Fibroblast of the aortic adventitia (primary cell): ENCODE measurements around the gene IGLON5. TPM values are rescaled to one million over a fixed set of nuclear protein-coding genes. Genes with fewer than 3 reads are reported as not detected.

Experiments
- DNase-seq: peaks from one replicate; pipeline ENCODE4 v3.0.0-alpha.2; 2010; ENCODE audit warnings: low read depth
- H3K4me3 ChIP-seq: 2 replicates; pipeline ENCODE4 v1.5.1; 2011; ENCODE audit warnings: low read depth, mild to moderate bottlenecking, control low read depth, low read length, moderate library complexity
- total RNA-seq: library from RNA; depleted of rRNA; stranded (reverse); fragments of >200 nt; gene quantifications from 2 replicates; pipeline ENCODE4 v1.2.3, GENCODE V29; 2012; ENCODE audit warnings: low replicate concordance
- TF ChIP-seq, protein P1 (sequence below): IDR thresholded peaks from 2 replicates; pipeline ENCODE4 v1.5.1; 2011; ENCODE audit warnings: mild to moderate bottlenecking, low read length, control low read depth, inconsistent platforms; ENCODE audit not compliant: insufficient read depth

The IGLON5 gene
- total RNA-seq, 1 donor, result not detected

DNA sequence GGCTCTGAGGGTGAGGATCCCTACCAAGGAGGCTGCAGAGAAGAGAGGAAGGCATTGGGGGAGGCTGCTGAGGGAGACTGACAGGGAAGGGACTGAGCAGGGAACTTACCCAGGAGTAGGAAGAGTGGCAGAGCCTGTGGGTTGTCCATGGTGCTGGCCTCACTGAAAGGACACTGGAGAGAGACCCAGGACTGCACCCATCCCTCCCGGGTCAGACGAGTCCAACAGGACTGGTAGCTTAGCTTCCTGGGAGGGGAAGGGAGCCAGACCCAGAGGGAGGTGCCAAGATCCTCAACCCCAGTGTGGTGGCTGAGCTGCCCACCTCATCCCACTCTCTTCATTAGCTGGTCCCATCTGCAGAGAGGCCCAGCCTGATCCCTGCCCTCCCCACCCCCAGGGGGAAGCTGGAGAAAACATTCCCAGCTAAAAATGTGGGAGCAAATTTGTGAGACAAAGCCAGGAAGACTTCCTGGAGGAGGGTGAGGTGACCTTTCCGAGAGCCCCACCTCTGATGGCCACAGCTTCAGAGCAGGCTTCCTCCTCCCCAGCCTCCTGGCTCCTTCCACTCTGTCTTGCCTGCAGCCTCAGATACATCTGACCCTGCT is 30.6 kb downstream of the IGLON5 start, which contains the start of gene VSIG10L:
VSIG10L (minus strand) TSS at position 164 of the 605 bp plus-strand sequence; CDS start at position 149, 15 bp downstream.
- no peak for DNase-seq
- no peak within 1 kb of the TSS for H3K4me3 ChIP-seq
- TF ChIP-seq, protein P1, sequence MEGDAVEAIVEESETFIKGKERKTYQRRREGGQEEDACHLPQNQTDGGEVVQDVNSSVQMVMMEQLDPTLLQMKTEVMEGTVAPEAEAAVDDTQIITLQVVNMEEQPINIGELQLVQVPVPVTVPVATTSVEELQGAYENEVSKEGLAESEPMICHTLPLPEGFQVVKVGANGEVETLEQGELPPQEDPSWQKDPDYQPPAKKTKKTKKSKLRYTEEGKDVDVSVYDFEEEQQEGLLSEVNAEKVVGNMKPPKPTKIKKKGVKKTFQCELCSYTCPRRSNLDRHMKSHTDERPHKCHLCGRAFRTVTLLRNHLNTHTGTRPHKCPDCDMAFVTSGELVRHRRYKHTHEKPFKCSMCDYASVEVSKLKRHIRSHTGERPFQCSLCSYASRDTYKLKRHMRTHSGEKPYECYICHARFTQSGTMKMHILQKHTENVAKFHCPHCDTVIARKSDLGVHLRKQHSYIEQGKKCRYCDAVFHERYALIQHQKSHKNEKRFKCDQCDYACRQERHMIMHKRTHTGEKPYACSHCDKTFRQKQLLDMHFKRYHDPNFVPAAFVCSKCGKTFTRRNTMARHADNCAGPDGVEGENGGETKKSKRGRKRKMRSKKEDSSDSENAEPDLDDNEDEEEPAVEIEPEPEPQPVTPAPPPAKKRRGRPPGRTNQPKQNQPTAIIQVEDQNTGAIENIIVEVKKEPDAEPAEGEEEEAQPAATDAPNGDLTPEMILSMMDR, result no peak

DNA sequence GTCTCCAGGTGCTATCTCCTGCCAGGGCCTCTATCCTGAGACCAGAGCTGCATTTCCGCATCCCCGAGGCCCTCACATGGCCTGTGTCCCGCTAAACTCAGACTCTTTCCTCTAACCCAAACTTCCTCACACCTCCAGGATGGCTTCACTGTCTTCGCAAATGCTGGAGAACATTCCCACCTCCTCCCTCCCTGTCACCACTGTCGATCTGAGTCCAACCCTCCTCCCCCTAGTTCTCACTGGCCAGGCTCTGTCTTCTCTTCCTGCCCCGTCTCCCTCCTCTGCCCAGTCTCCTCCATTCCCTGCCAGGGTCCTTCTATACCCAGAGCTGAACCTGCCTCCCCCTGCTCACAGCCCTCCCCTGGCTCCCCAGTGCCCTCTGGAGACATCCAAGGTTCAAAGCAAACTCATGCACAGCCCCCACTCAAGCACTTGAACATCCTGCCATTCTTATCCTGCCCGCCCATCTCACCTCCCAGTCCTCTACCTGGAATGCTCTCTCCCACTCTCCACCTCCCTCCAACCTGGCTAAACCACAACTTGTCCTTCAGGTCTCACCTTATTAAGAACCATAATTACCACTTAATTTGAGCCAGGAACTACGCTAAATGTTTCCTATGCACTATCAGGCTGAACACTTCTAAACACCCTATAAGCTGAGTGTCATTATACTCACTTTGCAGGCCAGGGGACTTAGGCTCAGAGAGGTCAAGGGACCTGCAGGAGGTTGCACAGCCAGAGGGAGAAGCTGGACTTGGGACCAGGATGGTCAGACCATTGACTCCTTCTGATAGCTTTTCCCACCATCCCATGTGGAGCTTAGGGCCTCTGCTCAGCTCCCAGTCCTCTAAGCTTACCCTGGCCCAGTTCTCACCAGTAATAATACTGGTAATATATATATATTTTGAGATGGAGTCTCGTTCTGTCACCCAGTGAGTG is 31.5 kb downstream of the IGLON5 start:
- H3K4me3 ChIP-seq, result no peak overlapping the region
- DNase-seq, result no peak
- TF ChIP-seq, protein P1, result no peak

DNA sequence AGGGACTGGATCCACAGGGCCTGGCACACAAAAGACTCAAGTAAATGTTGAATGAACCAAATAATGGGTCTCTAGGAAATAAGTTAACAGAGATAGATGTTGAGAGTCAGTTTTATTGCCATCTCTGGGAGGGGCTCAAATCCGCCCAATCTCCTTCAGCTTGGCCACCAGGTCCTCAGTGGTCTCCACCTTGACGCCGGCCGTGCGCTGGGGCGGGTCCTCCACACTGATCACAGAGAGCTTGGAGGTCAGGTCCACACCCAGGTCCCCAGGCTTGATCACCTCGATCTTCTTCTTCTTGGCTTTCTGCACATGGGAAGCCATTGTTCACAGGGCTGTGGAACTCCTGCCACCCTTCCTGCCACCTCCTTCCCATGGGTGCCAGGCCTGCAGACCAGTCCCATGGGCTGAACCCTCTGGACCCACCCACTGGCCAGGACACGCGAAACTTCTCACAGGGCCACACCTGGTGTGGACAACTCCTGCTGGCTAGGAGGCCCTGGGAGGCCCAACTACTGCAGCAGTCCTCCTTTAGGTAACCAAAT is 33.7 kb downstream of the IGLON5 start:
- DNase-seq, result no peak
- no peak overlapping the region for H3K4me3 ChIP-seq
- TF ChIP-seq, protein P1, result no peak

DNA sequence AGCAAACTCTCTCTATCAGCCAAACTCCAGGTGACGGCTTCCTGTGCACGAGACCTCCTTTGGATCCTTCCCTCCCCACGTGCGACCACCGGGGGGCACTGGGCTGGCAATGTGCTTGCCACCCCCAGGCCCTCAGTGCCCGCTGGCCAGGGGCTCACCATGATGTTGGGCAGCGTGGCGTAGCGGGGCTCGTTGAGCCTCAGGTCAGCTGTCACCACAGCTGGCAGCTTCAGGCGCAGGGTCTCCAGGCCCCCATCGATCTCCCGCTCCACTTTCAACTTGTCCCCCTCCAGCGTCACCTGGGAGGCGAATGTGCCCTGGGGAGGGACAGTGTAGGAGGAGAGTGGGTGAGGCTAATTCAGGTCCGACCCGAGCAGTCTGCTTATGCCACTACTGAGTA is 35.3 kb downstream of the IGLON5 start:
- TF ChIP-seq, protein P1, result no peak
- DNase-seq, result no peak
- no peak overlapping the region for H3K4me3 ChIP-seq

DNA sequence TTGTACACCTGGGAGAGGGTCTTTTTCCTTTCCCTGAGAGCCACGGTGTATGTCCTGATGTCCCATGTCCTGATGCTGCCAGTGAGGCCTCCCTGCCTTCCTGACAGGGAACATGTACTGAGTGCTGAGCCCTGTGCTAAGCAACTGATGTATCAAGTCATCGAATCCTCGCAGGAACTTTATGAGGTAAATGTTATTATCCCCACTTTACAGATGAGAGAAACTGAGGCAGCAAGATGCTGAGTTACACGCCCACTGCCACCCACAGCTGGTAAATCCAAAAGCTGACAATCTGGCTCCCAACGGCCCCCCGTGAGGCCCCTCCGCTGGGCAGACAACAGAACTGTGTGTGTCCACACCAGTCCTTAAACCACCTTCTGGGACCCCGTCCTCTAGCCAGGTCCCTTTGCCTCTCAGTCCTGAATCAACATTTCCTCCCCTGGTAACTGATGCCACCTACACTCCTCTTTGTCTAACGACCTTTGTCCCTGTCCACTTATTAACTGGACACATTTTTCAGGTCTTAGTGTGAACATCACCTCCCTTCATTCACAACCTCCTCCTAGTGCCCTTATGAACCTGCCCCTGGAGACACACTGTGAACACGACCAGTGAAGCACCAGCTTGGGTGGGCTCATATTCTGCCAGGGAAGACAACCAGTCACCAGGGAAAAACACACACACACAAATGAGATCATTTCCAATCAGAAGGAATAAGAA is 35.9 kb downstream of the IGLON5 start:
- TF ChIP-seq, protein P1, result no peak
- DNase-seq, result no peak
- H3K4me3 ChIP-seq, result no peak overlapping the region

DNA sequence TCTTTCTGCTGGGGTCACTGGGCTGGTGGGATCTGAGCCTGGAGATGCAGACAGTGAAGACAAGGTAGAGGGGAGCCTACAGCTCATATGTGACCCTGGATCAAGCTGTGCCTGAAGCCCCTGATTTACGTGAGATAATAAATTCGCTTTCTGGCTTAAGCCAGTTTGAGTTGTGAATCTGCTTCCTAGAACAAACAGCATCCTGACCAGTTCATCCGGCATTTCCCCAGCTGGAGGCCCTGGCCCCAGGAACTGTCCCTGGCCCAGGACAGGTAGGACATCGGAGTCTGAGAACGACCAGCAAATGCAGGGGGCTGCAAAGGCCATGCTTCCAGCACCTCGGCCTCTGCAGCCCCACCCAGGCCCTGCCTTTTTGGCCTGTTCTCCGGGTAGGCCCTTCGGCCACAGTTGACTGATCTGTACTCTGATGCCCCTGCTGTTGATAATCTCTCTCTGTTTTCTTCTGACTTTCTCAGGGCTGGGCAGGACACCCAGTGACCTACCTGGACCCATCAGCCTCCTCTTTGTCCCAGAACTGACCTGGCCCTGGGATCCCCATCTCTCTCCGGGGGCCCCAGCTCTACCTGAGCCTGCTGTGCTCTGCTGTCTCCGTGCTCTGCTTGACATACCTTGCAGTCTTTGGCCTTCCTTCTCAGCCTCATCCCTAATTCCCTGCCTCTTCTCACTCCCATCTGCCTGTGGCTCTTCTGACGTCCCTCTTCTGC is 40.0 kb downstream of the IGLON5 start:
- DNase-seq, result no peak
- H3K4me3 ChIP-seq, result no peak overlapping the region
- TF ChIP-seq, protein P1, result no peak
